HepG2 (cell line): Measurements from ENCODE around the gene CD68. TPM values are rescaled to one million over a fixed set of nuclear protein-coding genes. Genes with fewer than 3 reads are reported as not detected.

Experiments used
- ATM ChIP-seq: fragments of 450-650 bp; IDR thresholded peaks from 2 replicates; pipeline ENCODE4 v1.7.1; 2017; ENCODE audit warnings: mild to moderate bottlenecking, borderline replicate concordance
- BRD4 ChIP-seq: sonication (generic); formaldehyde crosslinking; IDR thresholded peaks from 2 replicates; pipeline ENCODE4 v1.4.0; 2020; ENCODE audit warnings: missing genetic modification reagents
- CC2D1A ChIP-seq: sonication (generic); formaldehyde crosslinking; IDR thresholded peaks from 2 replicates; pipeline ENCODE4 v1.8.1; 2023; ENCODE audit warnings: mild to moderate bottlenecking, missing genetic modification reagents
- ETV5 ChIP-seq: IDR thresholded peaks from 2 replicates; pipeline ENCODE4 v1.6.1; 2018; ENCODE audit warnings: missing biosample characterization, missing genetic modification reagents, inconsistent platforms, borderline replicate concordance
- FOXK1 ChIP-seq: sonication (generic); formaldehyde crosslinking; IDR thresholded peaks from 2 replicates; pipeline ENCODE4 v1.4.0; 2020; ENCODE audit warnings: low read depth, missing genetic modification reagents, borderline replicate concordance
- GATAD1 ChIP-seq: IDR thresholded peaks from 2 replicates; pipeline ENCODE4 v1.6.1; 2016; ENCODE audit warnings: missing genetic modification reagents, missing compliant biosample characterization
- HCFC1 ChIP-seq: fragments of 150-350 bp; IDR thresholded peaks from 2 replicates; pipeline ENCODE4 v1.6.1; 2014; ENCODE audit warnings: low read depth, low read length
- MTA3 ChIP-seq: sonication (generic); formaldehyde crosslinking; IDR thresholded peaks from 2 replicates; pipeline ENCODE4 v1.4.0; 2020; ENCODE audit warnings: missing genetic modification reagents
- POGZ ChIP-seq: sonication (generic); formaldehyde crosslinking; IDR thresholded peaks from 2 replicates; pipeline ENCODE4 v1.4.0; 2020; ENCODE audit warnings: mild to moderate bottlenecking, missing genetic modification reagents
- PRMT3 ChIP-seq: sonication (generic); formaldehyde crosslinking; IDR thresholded peaks from 2 replicates; pipeline ENCODE4 v1.8.1; 2022; ENCODE audit warnings: low read depth, mild to moderate bottlenecking, moderate library complexity, missing genetic modification reagents, borderline replicate concordance
- RAD21 ChIP-seq: fragments of 450-650 bp; formaldehyde crosslinking; IDR thresholded peaks from 2 replicates; pipeline ENCODE4 v1.5.0; 2020; ENCODE audit warnings: mild to moderate bottlenecking
- SP140L ChIP-seq: sonication (generic); formaldehyde crosslinking; IDR thresholded peaks from 2 replicates; pipeline ENCODE4 v1.4.0; 2020; ENCODE audit warnings: missing genetic modification reagents, borderline replicate concordance
- STAT5B ChIP-seq: sonication (generic); formaldehyde crosslinking; IDR thresholded peaks from 2 replicates; pipeline ENCODE4 v1.4.0; 2020; ENCODE audit warnings: missing genetic modification reagents
- SUZ12 ChIP-seq: fragments of 150-350 bp; IDR thresholded peaks from 2 replicates; pipeline ENCODE4 v1.6.1; 2014; ENCODE audit warnings: low read depth, low read length
- WIZ ChIP-seq: sonication (generic); formaldehyde crosslinking; IDR thresholded peaks from 2 replicates; pipeline ENCODE4 v1.5.1; 2020; ENCODE audit warnings: mild to moderate bottlenecking, missing genetic modification reagents
- ZFAT ChIP-seq: sonication (generic); formaldehyde crosslinking; conservative IDR thresholded peaks from 2 replicates; pipeline ENCODE4 v1.8.1; 2023; ENCODE audit warnings: missing genetic modification reagents, inconsistent platforms
- ZKSCAN8 ChIP-seq: IDR thresholded peaks from 2 replicates; pipeline ENCODE4 v1.6.1; 2016; ENCODE audit warnings: borderline replicate concordance, missing genetic modification reagents, missing compliant biosample characterization
- ZNF124 ChIP-seq: sonication (generic); formaldehyde crosslinking; IDR thresholded peaks from 2 replicates; pipeline ENCODE4 v1.4.0; 2020; ENCODE audit warnings: missing genetic modification reagents
- ZNF343 ChIP-seq: sonication (generic); formaldehyde crosslinking; IDR thresholded peaks from 2 replicates; pipeline ENCODE4 v1.4.0; 2020; ENCODE audit warnings: mild to moderate bottlenecking, missing genetic modification reagents
- ZNF616 ChIP-seq: sonication (generic); formaldehyde crosslinking; IDR thresholded peaks from 2 replicates; pipeline ENCODE4 v1.5.0; 2020; ENCODE audit warnings: low read depth, mild to moderate bottlenecking, missing genetic modification reagents
- polyA plus RNA-seq, 8 experiments: library from polyadenylated mRNA; depleted of rRNA in 3 of 8; stranded (reverse) in 7 of 8; unstranded in 1 of 8; fragments of >200 nt; fragmentation: Illumina TruSeq in 4 of 8; extraction: Trizol in 4 of 8; gene quantifications; 2 replicates each; pipeline versions ENCODE4 v1.2.1 to v1.2.3, GENCODE V29; 2011 to 2016; ENCODE audit warnings: low read depth in 4 of 8, missing spikeins in 1 of 8, mixed read lengths in 1 of 8; ENCODE audit not compliant: insufficient read depth in 1 of 8
- total RNA-seq, 5 experiments: library from RNA; depleted of rRNA; stranded (reverse); fragments of >200 nt; fragmentation: Illumina TruSeq; extraction: Trizol; gene quantifications; 2 replicates each; pipeline ENCODE4 v1.2.3, GENCODE V29; 2016; ENCODE audit warnings: low read depth in 1 of 5
- TF ChIP-seq, protein P1 (sequence below): sonication (generic); formaldehyde crosslinking; IDR thresholded peaks from 2 replicates; pipeline ENCODE4 v1.5.0; 2020; ENCODE audit warnings: missing genetic modification reagents
- TF ChIP-seq, protein P2 (sequence below): sonication (generic); formaldehyde crosslinking; IDR thresholded peaks from 2 replicates; pipeline ENCODE4 v1.9.0; 2021; ENCODE audit warnings: missing genetic modification reagents, borderline replicate concordance
- TF ChIP-seq, protein P3 (sequence below): sonication (generic); formaldehyde crosslinking; IDR thresholded peaks from 2 replicates; pipeline ENCODE4 v1.8.0; 2022; ENCODE audit warnings: mild to moderate bottlenecking, missing genetic modification reagents; ENCODE audit not compliant: insufficient replicate concordance
- TF ChIP-seq, protein P4 (sequence below): sonication (generic); formaldehyde crosslinking; IDR thresholded peaks from 2 replicates; pipeline ENCODE4 v1.4.0; 2020; ENCODE audit warnings: missing genetic modification reagents

The CD68 gene
- total and polyA plus RNA-seq, 2 of the 13 experiments (the other 11 are each of a cell fraction or from before 2014, with no cell fraction given): 10.3 to 104 TPM

DNA sequence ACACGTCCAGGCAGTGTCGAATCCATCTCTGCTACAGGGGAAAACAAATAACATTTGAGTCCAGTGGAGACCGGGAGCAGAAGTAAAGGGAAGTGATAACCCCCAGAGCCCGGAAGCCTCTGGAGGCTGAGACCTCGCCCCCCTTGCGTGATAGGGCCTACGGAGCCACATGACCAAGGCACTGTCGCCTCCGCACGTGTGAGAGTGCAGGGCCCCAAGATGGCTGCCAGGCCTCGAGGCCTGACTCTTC, 7.2 kb upstream of the CD68 start (continued):
- TF ChIP-seq WIZ (CRISPR knock-in tag): no peak
- TF ChIP-seq ZKSCAN8: peak; percentile 35; the same call in 1 of the 2 replicates
- peak; percentile 87 for TF ChIP-seq GATAD1 (CRISPR knock-in tag)
- no peak for TF ChIP-seq ZNF616 (CRISPR knock-in tag)
- TF ChIP-seq ETV5 (CRISPR knock-in tag): peak; percentile 86
- no peak for TF ChIP-seq SP140L (CRISPR knock-in tag)
- TF ChIP-seq, protein P1, sequence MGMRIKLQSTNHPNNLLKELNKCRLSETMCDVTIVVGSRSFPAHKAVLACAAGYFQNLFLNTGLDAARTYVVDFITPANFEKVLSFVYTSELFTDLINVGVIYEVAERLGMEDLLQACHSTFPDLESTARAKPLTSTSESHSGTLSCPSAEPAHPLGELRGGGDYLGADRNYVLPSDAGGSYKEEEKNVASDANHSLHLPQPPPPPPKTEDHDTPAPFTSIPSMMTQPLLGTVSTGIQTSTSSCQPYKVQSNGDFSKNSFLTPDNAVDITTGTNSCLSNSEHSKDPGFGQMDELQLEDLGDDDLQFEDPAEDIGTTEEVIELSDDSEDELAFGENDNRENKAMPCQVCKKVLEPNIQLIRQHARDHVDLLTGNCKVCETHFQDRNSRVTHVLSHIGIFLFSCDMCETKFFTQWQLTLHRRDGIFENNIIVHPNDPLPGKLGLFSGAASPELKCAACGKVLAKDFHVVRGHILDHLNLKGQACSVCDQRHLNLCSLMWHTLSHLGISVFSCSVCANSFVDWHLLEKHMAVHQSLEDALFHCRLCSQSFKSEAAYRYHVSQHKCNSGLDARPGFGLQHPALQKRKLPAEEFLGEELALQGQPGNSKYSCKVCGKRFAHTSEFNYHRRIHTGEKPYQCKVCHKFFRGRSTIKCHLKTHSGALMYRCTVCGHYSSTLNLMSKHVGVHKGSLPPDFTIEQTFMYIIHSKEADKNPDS (CRISPR knock-in tag): 0 out of 2 replicates have a peak, but pooled peaks have one; percentile 11
- no peak for TF ChIP-seq CC2D1A (CRISPR knock-in tag)
- no peak for TF ChIP-seq RAD21 (CRISPR knock-in tag)
- TF ChIP-seq, protein P2, sequence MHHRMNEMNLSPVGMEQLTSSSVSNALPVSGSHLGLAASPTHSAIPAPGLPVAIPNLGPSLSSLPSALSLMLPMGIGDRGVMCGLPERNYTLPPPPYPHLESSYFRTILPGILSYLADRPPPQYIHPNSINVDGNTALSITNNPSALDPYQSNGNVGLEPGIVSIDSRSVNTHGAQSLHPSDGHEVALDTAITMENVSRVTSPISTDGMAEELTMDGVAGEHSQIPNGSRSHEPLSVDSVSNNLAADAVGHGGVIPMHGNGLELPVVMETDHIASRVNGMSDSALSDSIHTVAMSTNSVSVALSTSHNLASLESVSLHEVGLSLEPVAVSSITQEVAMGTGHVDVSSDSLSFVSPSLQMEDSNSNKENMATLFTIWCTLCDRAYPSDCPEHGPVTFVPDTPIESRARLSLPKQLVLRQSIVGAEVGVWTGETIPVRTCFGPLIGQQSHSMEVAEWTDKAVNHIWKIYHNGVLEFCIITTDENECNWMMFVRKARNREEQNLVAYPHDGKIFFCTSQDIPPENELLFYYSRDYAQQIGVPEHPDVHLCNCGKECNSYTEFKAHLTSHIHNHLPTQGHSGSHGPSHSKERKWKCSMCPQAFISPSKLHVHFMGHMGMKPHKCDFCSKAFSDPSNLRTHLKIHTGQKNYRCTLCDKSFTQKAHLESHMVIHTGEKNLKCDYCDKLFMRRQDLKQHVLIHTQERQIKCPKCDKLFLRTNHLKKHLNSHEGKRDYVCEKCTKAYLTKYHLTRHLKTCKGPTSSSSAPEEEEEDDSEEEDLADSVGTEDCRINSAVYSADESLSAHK (CRISPR knock-in tag): no peak
- no peak for TF ChIP-seq ATM
- TF ChIP-seq MTA3 (CRISPR knock-in tag): no peak
- TF ChIP-seq, protein P3, sequence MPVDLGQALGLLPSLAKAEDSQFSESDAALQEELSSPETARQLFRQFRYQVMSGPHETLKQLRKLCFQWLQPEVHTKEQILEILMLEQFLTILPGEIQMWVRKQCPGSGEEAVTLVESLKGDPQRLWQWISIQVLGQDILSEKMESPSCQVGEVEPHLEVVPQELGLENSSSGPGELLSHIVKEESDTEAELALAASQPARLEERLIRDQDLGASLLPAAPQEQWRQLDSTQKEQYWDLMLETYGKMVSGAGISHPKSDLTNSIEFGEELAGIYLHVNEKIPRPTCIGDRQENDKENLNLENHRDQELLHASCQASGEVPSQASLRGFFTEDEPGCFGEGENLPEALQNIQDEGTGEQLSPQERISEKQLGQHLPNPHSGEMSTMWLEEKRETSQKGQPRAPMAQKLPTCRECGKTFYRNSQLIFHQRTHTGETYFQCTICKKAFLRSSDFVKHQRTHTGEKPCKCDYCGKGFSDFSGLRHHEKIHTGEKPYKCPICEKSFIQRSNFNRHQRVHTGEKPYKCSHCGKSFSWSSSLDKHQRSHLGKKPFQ (CRISPR knock-in tag): peak; percentile 65
- TF ChIP-seq POGZ (CRISPR knock-in tag): no peak
- TF ChIP-seq HCFC1: peak; percentile 41; the same call in 1 of the 2 replicates
- no peak for TF ChIP-seq BRD4 (CRISPR knock-in tag)
- no peak for TF ChIP-seq SUZ12
- TF ChIP-seq ZNF343 (CRISPR knock-in tag): peak; percentile 91; the same call in 1 of the 2 replicates
- TF ChIP-seq, protein P4, sequence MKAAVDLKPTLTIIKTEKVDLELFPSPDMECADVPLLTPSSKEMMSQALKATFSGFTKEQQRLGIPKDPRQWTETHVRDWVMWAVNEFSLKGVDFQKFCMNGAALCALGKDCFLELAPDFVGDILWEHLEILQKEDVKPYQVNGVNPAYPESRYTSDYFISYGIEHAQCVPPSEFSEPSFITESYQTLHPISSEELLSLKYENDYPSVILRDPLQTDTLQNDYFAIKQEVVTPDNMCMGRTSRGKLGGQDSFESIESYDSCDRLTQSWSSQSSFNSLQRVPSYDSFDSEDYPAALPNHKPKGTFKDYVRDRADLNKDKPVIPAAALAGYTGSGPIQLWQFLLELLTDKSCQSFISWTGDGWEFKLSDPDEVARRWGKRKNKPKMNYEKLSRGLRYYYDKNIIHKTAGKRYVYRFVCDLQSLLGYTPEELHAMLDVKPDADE: no peak
- no peak for TF ChIP-seq ZFAT (CRISPR knock-in tag)
- TF ChIP-seq FOXK1 (CRISPR knock-in tag): 0 out of 2 replicates have a peak, but pooled peaks have one; percentile 77
- TF ChIP-seq ZNF124: 0 out of 2 replicates have a peak, but pooled peaks have one; percentile 12
- TF ChIP-seq PRMT3 (CRISPR knock-in tag): no peak
- TF ChIP-seq STAT5B (CRISPR knock-in tag): no peak
